NB4 (cell line): ENCODE results near the gene LYRM4.

ENCODE experiments used
- MYC ChIP-seq: IDR thresholded peaks from 2 replicates; pipeline ENCODE4 v1.6.1; 2011; ENCODE audit warnings: low read depth, low read length
- POLR2A ChIP-seq: IDR thresholded peaks from 2 replicates; pipeline ENCODE4 v1.6.1; 2011; ENCODE audit warnings: mild to moderate bottlenecking; ENCODE audit not compliant: insufficient read length; ENCODE audit errors: extremely low read depth
- TF ChIP-seq, protein P1 (sequence below): IDR thresholded peaks from one replicate; pipeline ENCODE4 v1.5.1; 2012; ENCODE audit warnings: low read depth, low read length
- TF ChIP-seq, protein P2 (sequence below): IDR thresholded peaks from 2 replicates; pipeline ENCODE4 v1.6.1; 2011; ENCODE audit warnings: low read depth, low read length

DNA sequence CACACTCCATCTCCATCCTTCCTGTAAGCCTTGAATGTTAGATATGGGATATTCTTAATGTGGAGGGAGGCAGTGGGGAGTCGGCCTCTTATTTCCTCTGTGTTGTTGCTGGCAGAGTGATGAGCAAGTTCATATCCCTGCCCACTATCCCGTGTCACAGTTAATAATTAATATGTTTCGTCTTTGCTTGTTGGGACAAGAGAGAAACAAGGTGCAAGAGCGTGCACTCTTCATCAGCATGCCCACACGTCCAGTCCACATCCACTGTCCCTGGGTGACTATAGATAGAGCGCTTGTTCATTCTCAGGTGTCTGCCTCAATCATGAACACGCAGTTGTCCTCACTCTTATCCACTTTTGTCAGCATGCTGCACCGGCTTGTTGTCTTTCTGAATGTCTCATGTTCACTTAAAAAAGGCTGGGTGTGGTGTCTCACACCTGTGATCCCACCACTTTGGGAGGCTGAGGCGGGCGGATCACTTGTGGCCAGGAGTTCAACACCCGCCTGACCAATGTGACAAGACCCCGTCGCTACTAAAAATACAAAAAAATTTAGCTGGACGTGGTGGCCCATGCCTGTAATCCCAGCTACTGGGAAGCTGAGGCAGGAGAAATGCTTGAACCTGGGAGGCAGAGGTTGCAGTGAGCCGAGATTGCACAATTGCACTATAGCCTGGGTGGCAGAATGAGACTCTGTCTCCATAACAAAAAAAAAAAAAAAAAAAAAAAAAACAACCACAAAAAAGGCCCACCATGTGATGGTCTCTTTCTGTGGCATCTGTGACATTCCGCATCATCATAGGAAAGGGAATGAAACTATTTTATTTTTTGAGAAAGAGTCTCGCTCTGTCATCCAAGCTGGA is 141.4 kb downstream of the LYRM4 start:
- TF ChIP-seq, protein P1, sequence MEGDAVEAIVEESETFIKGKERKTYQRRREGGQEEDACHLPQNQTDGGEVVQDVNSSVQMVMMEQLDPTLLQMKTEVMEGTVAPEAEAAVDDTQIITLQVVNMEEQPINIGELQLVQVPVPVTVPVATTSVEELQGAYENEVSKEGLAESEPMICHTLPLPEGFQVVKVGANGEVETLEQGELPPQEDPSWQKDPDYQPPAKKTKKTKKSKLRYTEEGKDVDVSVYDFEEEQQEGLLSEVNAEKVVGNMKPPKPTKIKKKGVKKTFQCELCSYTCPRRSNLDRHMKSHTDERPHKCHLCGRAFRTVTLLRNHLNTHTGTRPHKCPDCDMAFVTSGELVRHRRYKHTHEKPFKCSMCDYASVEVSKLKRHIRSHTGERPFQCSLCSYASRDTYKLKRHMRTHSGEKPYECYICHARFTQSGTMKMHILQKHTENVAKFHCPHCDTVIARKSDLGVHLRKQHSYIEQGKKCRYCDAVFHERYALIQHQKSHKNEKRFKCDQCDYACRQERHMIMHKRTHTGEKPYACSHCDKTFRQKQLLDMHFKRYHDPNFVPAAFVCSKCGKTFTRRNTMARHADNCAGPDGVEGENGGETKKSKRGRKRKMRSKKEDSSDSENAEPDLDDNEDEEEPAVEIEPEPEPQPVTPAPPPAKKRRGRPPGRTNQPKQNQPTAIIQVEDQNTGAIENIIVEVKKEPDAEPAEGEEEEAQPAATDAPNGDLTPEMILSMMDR: no peak
- no peak for TF ChIP-seq POLR2A
- TF ChIP-seq, protein P2, sequence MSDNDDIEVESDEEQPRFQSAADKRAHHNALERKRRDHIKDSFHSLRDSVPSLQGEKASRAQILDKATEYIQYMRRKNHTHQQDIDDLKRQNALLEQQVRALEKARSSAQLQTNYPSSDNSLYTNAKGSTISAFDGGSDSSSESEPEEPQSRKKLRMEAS: no peak
- no peak for TF ChIP-seq MYC
